KOPT-K1 (cell line): ENCODE data around the gene DCUN1D3.
A peak's percentile ranks its signal among the peaks of the same experiment; 100 is the strongest.
"Not testable (repeated sequence)": the region's sequence is repeated elsewhere in the genome, so short reads cannot be mapped to it uniquely, and the experiment has no call there.

Experiments used
- H3K27ac ChIP-seq: fragments of 200-600 bp; sonication (generic); 2 replicates; pipeline ENCODE4 v1.5.1; 2016; ENCODE audit warnings: antibody characterized with exemption, mild to moderate bottlenecking, low read depth, low read length; ENCODE audit not compliant: poor library complexity, severe bottlenecking
- H3K36me3 ChIP-seq: fragments of 200-600 bp; sonication (generic); 2 replicates; pipeline ENCODE4 v1.5.1; 2017; ENCODE audit warnings: antibody characterized with exemption, mild to moderate bottlenecking, low read length, moderate library complexity; ENCODE audit not compliant: insufficient read depth
- H3K9me3 ChIP-seq: fragments of 200-600 bp; sonication (generic); 2 replicates; pipeline ENCODE4 v1.5.1; 2017; ENCODE audit warnings: antibody characterized with exemption, low read length, mild to moderate bottlenecking; ENCODE audit not compliant: insufficient read depth, poor library complexity, severe bottlenecking

Gene DCUN1D3

GRCh38 chr16:20814784-20815183 is 85.4 kb downstream of the DCUN1D3 start:
- H3K27ac ChIP-seq = peak overlapping the region; percentile 47
- no peaks in the 10 kb centered on the region for H3K9me3 ChIP-seq
- peaks cover 53% of the 10 kb centered on the region for H3K36me3 ChIP-seq

- H3K9me3 ChIP-seq = no peaks in the 10 kb centered on the region
- peak overlapping the region; percentile 50 for H3K27ac ChIP-seq
- peaks cover 33% of the 10 kb centered on the region for H3K36me3 ChIP-seq
These were observed 87.6 kb downstream of the DCUN1D3 start for GRCh38 chr16:20812510-20812909.

GRCh38 chr16:20811889-20812439 is 88.2 kb downstream of the DCUN1D3 start:
- H3K36me3 ChIP-seq = peaks cover 27% of the 10 kb centered on the region
- H3K9me3 ChIP-seq = no peaks in the 10 kb centered on the region
- H3K27ac ChIP-seq = peak overlapping the region; percentile 50

- Histone ChIP-seq H3K27ac (peak overlapping the region; percentile 98), H3K36me3 (peaks cover 1% of the 10 kb centered on the region; the same call in 1 of the 2 replicates), H3K9me3 (no peaks in the 10 kb centered on the region)
These were observed 92.3 kb downstream of the DCUN1D3 start for GRCh38 chr16:20807862-20808261.

GRCh38 chr16:20806168-20807050 is 93.7 kb downstream of the DCUN1D3 start, which contains the start of the genes ERI2 and REXO5:
Gene ERI2, minus strand, starts transcription at chr16:20806472. Its CDS starts 42 bp downstream, at chr16:20806430.
Gene REXO5, plus strand, starts transcription at chr16:20806527. Its CDS starts 427 bp downstream, at chr16:20806954.
- H3K9me3 ChIP-seq = no peaks in the 10 kb centered on the region
- H3K27ac ChIP-seq = peak within 1 kb of the TSS; percentile 98
- peaks cover 11% of the 10 kb centered on the region; the same call in 1 of the 2 replicates for H3K36me3 ChIP-seq

GRCh38 chr16:20805684-20806167 is 94.4 kb downstream of the DCUN1D3 start:
- Histone ChIP-seq H3K36me3 (peaks cover 18% of the 10 kb centered on the region), H3K27ac (peak overlapping the region; percentile 98)
- H3K9me3 ChIP-seq = not testable (repeated sequence)
